GM18526 (cell line): Measurements from ENCODE around the gene MAMDC2.

Experiments
- POLR2A ChIP-seq: IDR thresholded peaks from 3 replicates; pipeline ENCODE4 v1.6.1; 2011; ENCODE audit not compliant: insufficient read length; ENCODE audit errors: extremely low read depth

Gene MAMDC2

DNA sequence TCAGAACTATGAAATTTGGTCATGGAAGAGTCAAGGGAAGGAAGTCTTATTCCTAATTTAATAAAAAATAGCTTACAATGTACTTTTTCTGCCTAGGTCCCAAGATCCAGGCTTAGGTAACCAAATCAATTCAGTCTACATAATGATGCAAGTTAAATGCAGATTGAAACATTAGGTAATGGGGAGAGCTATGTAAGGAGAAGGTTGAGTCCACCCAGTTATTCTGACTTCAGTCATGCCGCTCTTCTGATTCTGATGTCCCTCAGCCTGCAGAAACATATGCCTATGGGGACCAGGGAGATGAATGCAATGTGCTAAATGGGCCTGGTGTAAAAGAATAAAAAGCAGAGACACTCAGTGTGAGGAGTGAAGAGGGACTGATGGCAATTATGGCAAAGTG, 63.9 kb downstream of the MAMDC2 start:
- TF ChIP-seq POLR2A: no peak

DNA sequence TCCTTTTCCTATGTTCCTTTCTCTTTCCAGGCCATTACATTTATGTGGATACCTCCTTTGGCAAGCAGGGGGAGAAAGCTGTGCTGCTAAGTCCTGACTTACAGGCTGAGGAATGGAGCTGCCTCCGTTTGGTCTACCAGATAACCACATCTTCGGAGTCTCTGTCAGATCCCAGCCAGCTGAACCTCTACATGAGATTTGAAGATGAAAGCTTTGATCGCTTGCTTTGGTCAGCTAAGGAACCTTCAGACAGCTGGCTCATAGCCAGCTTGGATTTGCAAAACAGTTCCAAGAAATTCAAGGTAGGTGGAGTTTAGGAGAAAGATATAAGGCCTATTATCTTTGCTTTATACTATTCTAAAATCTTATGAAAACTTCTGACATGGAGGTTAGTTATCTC, 64.5 kb downstream of the MAMDC2 start:
- no peak for TF ChIP-seq POLR2A

DNA sequence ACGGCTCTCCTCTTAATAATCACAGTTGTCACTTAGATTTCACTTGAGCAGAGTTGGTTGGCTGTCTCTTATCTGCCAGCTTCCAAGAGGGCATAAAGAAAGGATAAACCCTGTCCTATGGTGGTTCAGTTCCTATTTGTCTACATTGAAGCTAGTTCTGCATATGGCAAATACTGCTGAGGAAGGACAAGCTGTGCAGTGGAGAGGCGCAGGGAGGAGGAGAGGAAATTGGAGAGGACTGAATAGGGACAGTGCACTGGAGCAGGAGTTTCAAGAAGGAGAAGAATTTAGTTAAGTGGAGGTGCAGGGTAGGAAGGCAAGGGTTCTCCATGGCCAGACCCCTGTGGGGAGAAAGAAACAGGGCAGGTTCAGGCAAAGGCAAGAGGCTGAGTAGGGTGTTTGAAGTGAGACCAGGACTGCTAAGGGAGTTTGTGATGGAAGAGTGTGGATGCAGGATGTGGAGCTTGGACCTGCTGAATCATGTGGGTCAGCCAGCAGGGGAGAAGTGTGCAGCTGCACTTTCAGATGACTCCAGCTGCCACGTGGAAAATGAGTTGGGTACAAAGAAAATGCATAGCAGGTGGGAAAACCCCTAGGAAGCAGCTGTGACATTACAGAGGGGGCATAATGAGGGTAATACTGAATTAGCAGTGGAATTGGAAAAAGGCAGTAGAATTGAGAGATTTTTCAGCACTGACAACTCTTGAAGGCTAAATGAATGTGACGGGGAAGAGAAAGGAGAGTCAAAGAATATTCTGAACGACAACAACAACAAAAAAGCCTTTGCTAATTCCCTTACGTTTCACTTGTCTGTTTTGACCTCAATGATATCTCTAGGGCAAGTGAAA, 66.8 kb downstream of the MAMDC2 start:
- no peak for TF ChIP-seq POLR2A

DNA sequence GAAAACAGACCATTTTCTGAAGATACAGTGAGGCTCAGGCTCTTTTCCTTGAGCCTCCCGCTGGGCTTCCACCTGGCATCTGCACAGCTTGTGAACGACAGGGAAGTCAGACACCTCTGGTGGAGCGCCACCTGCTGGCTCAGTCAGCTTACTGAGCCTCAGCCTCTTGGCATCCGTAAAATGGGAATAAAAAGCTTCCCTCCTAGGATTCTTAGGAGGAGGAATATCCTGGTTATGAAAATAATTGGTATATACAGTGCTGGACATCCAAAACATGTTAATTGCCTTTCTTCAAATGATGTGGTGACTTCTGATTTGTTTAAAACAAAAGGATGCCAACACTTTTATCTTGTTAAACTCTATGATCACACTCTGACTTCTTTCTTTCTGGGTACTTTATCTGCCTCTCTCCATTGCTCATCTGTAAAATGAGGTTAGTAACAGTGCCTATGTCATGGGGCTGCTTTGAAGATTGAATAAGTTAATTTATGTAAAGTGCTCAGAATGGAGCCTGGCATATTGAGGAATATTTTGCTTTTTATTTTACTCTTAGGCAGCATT, 67.5 kb downstream of the MAMDC2 start:
- TF ChIP-seq POLR2A: no peak

DNA sequence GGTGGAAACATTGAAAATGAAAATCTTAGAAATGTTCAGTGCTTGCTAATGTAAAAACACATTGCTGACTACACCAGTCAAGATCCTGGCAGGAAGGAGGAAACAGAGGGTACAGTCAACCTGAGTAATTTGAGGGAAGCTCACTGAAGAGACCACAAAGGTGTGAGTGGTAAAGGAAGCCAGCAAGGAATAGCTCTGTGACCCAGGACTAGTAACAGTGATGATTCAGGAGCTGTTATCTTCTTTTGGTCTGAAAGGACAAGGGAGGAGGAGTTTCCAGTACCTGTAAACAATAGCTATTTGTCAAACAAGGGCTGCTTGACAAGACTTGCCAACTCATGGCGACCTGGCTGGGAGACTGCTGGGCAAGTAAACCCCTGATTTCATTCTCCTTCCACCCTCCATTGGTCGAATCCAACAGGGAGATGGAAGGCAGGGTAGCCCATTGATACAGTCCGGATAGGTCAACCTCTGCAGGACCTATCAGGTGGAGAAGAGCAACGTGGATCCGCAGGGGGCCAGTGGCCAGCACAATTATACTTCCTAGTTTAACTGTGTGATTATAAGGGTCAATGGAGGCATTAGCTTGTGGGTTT, 68.1 kb downstream of the MAMDC2 start:
- TF ChIP-seq POLR2A: no peak

DNA sequence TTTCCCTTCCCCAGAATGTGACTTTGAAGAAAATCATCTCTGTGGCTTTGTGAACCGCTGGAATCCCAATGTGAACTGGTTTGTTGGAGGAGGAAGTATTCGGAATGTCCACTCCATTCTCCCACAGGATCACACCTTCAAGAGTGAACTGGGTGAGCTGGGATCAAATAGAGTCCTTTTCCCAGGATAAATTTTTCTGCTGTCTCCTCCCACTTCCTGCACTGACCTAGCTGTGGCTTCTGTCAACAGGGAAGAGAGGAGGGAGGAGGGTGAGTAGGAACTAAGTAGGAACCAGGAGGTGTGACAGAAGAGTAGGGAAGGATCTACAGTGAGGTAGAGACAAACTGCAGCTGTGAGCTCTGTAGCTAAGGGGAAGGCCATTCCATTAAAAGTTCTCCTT, 69.3 kb downstream of the MAMDC2 start:
- TF ChIP-seq POLR2A: no peak

DNA sequence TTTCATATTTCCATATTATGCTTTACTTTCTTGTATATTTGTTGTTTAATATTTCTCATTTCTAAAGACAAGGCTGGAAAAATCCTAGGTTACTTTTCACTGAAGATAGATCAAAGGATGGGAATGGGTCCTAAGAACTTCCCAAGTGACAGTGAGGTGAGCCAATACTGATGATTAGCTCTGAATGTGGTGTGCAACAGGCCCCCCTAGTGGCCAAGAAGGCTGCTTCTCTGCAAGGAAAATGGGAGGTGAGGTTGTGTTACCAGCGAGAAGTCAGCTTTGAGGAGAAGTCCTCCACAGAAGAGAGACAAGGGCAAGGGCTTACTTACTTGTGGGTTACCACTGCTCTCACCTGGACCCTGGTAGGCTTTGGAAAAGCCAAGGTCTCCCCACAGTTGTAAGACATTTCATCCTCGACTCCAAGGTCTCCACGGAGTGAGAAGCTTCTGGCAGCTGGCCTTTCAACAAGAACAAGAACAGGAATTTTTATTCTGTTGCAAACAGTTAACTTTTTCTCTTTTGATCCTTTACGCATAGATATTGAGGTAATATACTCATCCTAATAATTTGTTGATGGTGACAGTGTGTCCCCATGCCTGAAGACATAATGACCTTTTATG, 69.9 kb downstream of the MAMDC2 start:
- no peak for TF ChIP-seq POLR2A

DNA sequence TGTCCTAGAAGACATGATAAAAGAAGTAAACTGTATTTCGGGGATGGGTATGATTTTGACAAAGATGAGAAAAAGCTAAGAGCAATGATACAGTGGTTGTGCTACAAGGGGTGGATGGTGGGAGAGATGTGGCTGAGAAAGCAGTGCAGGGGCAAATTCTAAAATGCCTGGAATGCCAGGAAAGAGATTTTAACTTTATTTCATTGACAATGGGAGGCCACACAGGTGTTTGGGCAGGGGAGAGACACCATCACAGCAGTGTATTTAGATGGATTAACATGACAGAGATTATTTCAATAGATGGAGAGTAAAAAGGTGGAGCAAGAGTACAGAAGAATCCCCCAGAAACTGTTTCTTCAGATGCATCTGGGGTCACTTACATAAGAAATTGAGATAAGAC, 71.2 kb downstream of the MAMDC2 start:
- TF ChIP-seq POLR2A: no peak

DNA sequence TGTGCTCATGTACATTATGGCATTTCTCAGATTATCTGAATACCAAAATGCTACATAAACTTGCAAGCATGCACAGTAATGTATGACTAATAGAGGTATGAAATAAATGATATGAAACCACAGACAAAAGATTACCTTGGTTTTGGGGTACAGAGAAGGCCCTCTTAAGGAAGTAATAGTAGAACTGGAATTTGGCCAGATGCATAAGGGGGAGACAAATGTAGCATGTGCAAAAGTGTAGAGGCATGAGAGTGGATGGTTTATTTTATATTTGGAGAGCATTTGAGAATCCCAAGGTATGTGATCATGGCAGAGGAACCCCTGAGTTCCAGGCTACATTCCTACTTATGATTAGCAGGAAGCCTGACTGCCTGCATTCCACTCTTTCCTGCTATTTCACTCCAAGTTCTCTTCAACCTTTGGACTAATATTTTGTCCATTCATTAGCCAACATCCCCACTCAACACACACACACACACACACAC, 74.2 kb downstream of the MAMDC2 start:
- TF ChIP-seq POLR2A: no peak

DNA sequence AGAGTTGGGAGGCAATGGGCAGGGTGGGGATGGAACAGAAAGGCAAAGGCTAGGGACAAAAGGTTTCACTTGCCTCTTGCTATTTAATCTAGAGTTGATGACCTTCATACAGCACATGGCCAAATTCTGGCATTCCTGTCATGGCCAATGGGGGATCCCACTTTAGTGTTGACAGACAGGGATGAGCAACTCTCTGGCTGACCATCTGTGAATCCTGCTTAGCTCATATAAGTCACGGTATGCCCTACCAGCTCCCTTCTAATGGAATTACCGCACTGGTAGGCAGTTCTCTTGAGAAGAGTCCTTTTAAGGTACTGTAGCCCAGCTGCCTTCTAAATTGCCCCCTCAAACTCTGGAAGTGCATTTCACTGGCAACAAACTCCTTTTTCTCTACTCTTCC, 76.1 kb downstream of the MAMDC2 start:
- TF ChIP-seq POLR2A: no peak

DNA sequence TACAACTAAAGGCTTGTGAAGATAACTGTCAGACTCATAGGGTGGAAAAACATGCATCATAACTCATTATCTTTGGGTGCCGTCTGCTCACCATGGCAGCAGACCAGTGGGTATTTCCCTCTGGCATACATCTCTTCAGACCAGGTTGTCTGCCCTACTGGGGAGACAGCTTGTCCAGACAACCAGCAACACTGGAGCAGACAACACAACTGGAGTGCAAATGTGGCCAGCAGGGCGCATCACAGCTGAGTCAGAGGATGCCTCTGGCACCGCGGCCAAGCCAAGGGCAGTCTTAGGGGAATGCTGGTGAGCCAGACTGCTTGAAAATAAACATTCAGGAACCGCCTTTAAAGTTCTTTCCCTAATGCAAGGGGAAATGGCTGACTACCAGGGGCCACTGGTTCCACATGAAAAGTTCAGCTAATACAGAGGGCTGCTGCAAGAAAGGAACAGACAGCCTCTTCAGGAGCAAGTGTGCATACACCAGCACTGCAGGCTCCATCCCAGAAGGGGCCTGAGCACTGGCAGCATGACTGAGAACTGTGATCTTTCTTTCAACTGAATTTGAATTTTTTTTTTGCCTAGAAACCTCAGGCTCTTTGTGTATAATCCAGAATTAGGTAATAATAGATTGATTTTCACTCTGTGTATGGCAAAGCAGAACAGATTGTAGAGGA, 77.3 kb downstream of the MAMDC2 start:
- TF ChIP-seq POLR2A: no peak

DNA sequence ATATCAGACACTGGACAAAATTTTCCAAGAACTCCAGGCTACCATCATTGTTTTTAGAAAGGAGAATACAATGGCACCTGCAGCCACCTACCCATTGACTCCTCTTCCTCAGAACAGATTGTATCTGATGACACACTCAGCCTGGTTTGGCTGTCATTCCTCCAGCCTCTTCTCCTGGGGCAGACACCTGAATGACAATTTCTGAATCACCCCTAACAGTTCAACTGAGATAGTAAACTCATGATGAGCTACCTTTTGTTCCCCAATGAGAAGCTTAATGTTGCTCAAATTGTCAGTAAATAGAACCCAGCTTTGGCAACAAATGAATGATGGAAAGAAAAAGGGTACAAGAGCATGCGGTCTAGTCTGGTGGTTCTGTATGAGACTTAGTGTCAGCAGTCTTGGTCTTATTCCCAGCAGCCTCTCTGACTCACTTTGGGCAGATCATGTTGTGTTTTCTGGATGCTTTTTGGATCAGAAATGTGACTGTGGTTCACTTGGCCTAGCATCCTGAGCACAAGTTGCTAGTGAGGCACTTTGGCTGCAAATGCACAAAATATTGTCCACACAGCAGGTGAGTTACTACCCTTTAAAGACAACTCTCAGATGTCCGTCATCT, 78.3 kb downstream of the MAMDC2 start:
- TF ChIP-seq POLR2A: no peak

DNA sequence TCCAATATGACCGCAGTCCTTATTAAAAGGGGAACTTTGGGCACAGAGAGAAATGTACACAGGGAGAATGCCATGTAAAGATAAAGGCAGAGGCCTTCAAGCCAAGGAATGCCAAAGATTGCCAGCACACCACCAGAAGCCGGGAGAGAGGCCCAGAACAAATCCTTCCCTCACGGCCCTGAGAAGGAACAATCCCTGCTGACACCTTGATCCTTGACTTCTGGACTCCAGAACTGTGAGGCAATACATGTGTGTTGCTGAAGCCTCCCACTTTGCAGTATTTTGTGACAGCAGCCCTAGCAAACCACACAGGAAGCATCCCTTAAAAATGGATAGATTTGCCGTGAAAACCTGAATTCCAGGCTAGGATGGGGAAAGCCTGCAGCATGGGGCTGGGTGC, 80.0 kb downstream of the MAMDC2 start:
- no peak for TF ChIP-seq POLR2A

DNA sequence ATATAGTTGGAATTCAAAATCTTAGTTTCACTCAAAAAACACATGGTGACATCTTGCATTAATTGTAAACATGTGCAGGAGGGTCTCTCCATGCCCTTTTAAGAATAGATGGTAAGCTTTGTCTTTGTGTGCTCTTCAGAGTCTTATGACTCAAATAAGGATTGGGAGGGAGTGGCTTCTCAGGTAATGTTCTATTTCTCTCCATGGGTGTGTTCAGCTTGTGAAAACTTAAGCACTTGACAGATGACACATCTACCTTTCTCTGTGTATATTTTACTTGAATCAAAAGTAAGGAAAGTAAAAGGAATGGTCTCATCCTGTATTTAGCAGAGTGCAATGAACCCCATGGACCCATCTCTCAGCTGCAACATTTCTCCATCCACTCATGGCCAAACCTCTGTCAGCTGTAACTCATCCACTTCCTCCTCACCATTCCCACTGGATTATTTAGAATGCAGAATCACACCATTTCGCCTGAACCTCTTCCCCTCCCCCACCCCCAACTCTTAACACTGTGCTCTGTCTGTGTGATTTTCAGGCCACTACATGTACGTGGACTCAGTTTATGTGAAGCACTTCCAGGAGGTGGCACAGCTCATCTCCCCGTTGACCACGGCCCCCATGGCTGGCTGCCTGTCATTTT, 82.1 kb downstream of the MAMDC2 start:
- TF ChIP-seq POLR2A: no peak

DNA sequence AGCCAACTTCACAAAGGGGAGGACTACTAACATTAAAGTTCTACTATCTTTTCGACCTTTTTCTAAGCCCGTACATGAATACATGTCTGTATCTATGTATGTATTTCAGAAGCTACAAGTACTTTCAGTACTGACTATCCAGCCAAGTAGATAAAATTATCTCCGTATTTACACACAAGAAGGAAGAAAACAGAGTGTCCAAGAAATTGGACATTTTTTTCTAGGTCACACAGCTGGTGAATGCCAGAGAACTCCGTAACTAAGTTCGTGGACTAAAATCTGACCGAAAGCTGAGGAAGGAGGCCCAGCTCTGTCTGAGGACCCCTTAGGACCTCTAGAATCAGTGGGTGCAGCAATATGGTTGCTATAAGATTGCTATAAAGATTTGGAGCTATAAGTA, 83.4 kb downstream of the MAMDC2 start:
- TF ChIP-seq POLR2A: no peak
